HepG2 (cell line): ENCODE measurements around the gene RHBDL1. TPM values are rescaled to one million over a fixed set of nuclear protein-coding genes. Genes with fewer than 3 reads are reported as not detected.

Source experiments
- ARHGAP35 ChIP-seq: sonication (generic); formaldehyde crosslinking; IDR thresholded peaks from 2 replicates; pipeline ENCODE4 v1.9.0; 2022; ENCODE audit warnings: mild to moderate bottlenecking, inconsistent platforms, moderate library complexity, missing genetic modification reagents, borderline replicate concordance
- ATF7 ChIP-seq, 2 experiments: fragments of 450-650 bp in 1 of 2; sonication (generic) in 1 of 2; formaldehyde crosslinking in 1 of 2; IDR thresholded peaks; 2 replicates each; pipeline versions ENCODE4 v1.4.0 to v1.6.1; 2016 to 2020; ENCODE audit warnings: antibody characterized with exemption in 1 of 2, mild to moderate bottlenecking in 1 of 2, missing genetic modification reagents in 1 of 2
- ISX ChIP-seq: sonication (generic); formaldehyde crosslinking; conservative IDR thresholded peaks from 2 replicates; pipeline ENCODE4 v1.5.0; 2020; ENCODE audit warnings: missing genetic modification reagents
- LCORL ChIP-seq, 2 experiments: fragments of 450-650 bp in 1 of 2; sonication (generic) in 1 of 2; formaldehyde crosslinking in 1 of 2; IDR thresholded peaks; 2 replicates each; pipeline versions ENCODE4 v1.5.0 to v1.6.1; 2017 to 2020; ENCODE audit warnings: antibody characterized with exemption in 1 of 2, missing genetic modification reagents in 1 of 2
- PITX1 ChIP-seq: sonication (generic); formaldehyde crosslinking; IDR thresholded peaks from 2 replicates; pipeline ENCODE4 v1.5.1; 2020; ENCODE audit warnings: mild to moderate bottlenecking, missing genetic modification reagents
- POGZ ChIP-seq: sonication (generic); formaldehyde crosslinking; IDR thresholded peaks from 2 replicates; pipeline ENCODE4 v1.4.0; 2020; ENCODE audit warnings: mild to moderate bottlenecking, missing genetic modification reagents
- PRPF4 ChIP-seq: fragments of 200-400 bp; formaldehyde crosslinking; IDR thresholded peaks from 2 replicates; pipeline ENCODE4 v1.6.1; 2016; ENCODE audit warnings: low read length, low read depth; ENCODE audit not compliant: poor library complexity, severe bottlenecking
- RFX3 ChIP-seq: IDR thresholded peaks from 2 replicates; pipeline ENCODE4 v1.6.1; 2016; ENCODE audit warnings: missing biosample characterization, missing genetic modification reagents
- SALL1 ChIP-seq: sonication (generic); formaldehyde crosslinking; IDR thresholded peaks from 2 replicates; pipeline ENCODE4 v1.8.0; 2022; ENCODE audit warnings: mild to moderate bottlenecking, missing genetic modification reagents
- SRSF9 ChIP-seq: fragments of 200-400 bp; formaldehyde crosslinking; IDR thresholded peaks from 2 replicates; pipeline ENCODE4 v1.6.1; 2018; ENCODE audit warnings: borderline replicate concordance, mild to moderate bottlenecking, low read depth, low read length; ENCODE audit not compliant: insufficient read depth, poor library complexity, severe bottlenecking
- ZBTB43 ChIP-seq: sonication (generic); formaldehyde crosslinking; conservative IDR thresholded peaks from 2 replicates; pipeline ENCODE4 v1.4.0; 2020; ENCODE audit warnings: missing genetic modification reagents
- ZMAT3 ChIP-seq: sonication (generic); formaldehyde crosslinking; conservative IDR thresholded peaks from 2 replicates; pipeline ENCODE4 v1.7.0; 2021; ENCODE audit warnings: missing genetic modification reagents
- ZNF24 ChIP-seq: fragments of 450-650 bp; IDR thresholded peaks from 2 replicates; pipeline ENCODE4 v1.6.1; 2017; ENCODE audit warnings: antibody characterized with exemption, mild to moderate bottlenecking
- ZNF281 ChIP-seq: sonication (generic); formaldehyde crosslinking; IDR thresholded peaks from 2 replicates; pipeline ENCODE4 v1.4.0; 2020; ENCODE audit warnings: missing genetic modification reagents, borderline replicate concordance
- ZNF3 ChIP-seq: IDR thresholded peaks from 2 replicates; pipeline ENCODE4 v1.7.0; 2017; ENCODE audit warnings: inconsistent platforms
- ZNF446 ChIP-seq: sonication (generic); formaldehyde crosslinking; IDR thresholded peaks from 2 replicates; pipeline ENCODE4 v1.5.0; 2020; ENCODE audit warnings: mild to moderate bottlenecking, missing genetic modification reagents
- ZNF761 ChIP-seq: sonication (generic); formaldehyde crosslinking; conservative IDR thresholded peaks from 2 replicates; pipeline ENCODE4 v1.4.0; 2020; ENCODE audit warnings: mild to moderate bottlenecking, missing genetic modification reagents
- ZNF766 ChIP-seq: sonication (generic); formaldehyde crosslinking; IDR thresholded peaks from 2 replicates; pipeline ENCODE4 v1.5.0; 2020; ENCODE audit warnings: missing genetic modification reagents, borderline replicate concordance
- polyA plus RNA-seq, 8 experiments: library from polyadenylated mRNA; depleted of rRNA in 3 of 8; stranded (reverse) in 7 of 8; unstranded in 1 of 8; fragments of >200 nt; fragmentation: Illumina TruSeq in 4 of 8; extraction: Trizol in 4 of 8; gene quantifications; 2 replicates each; pipeline versions ENCODE4 v1.2.1 to v1.2.3, GENCODE V29; 2011 to 2016; ENCODE audit warnings: low read depth in 4 of 8, missing spikeins in 1 of 8, mixed read lengths in 1 of 8; ENCODE audit not compliant: insufficient read depth in 1 of 8
- total RNA-seq, 5 experiments: library from RNA; depleted of rRNA; stranded (reverse); fragments of >200 nt; fragmentation: Illumina TruSeq; extraction: Trizol; gene quantifications; 2 replicates each; pipeline ENCODE4 v1.2.3, GENCODE V29; 2016; ENCODE audit warnings: low read depth in 1 of 5
- TF ChIP-seq, protein P1 (sequence below): sonication (generic); formaldehyde crosslinking; conservative IDR thresholded peaks from 2 replicates; pipeline ENCODE4 v1.8.0; 2022; ENCODE audit warnings: low read depth, missing genetic modification reagents

Gene RHBDL1
- total and polyA plus RNA-seq, 2 of the 13 experiments (the other 11 are each of a cell fraction or from before 2014, with no cell fraction given), result 1.8 to 3.8 TPM

DNA sequence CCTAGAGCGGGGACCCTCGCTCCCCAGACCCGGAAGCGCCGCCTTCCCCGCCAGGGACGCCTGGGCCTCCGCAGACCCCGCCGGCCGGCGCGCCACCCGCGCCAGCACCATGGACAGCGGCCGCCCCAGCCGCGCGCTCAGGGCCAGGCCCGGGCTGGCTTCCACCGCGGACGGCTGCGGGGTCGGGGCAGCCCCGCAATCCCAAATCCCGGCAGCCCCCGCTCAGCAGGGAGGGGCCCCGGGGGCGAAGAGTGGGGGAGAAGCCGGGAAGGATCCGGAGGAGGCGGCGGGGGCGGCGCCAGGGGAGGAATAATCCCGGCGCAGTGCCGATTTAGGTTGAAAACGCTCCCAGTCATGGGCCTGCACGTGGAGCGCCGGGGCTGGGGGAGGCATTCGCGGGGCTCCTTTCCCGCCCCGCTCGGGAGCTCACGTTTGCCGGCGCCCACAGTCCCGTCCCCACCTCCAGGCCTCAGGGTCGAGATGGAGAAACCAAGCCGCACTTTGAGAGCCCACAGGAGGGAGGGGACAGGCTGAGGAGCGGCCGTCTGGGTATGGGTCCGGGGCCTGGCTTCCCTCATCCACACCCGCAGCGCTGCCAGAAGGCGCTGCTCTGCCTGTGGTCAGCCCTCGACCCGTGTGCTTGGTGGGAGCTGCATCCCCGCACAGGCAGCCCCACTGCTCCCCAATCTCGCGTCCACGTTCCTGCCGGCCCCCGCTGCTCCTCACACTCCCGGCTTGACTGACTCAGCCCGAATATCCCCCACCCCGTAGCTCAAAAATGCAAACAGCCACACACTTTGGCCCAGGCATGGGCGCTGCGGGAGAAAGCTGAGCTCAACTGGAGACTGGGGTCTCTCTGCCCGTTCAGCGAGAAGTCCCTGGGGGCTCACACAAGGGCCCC lies 25.5 kb downstream of the RHBDL1 start (continued):
- TF ChIP-seq ZNF281 (peak; percentile 47; the same call in 1 of the 2 replicates), ZNF766 (peak; percentile 73; the same call in 1 of the 2 replicates), ZMAT3 (CRISPR knock-in tag) (peak; percentile 75; the same call in 1 of the 2 replicates), ISX (CRISPR knock-in tag) (0 out of 2 replicates have a peak, but pooled peaks have one; percentile 76), SRSF9 (no peak), PITX1 (CRISPR knock-in tag) (no peak), ZNF3 (CRISPR knock-in tag) (no peak), POGZ (no peak), ZNF446 (peak; percentile 97; the same call in 1 of the 2 replicates), SALL1 (peak; percentile 87), ARHGAP35 (no peak), LCORL (IDR thresholded peaks at IDR 0.05) (no peak), LCORL (CRISPR knock-in tag; IDR thresholded peaks at IDR 0.05) (no peak), ZBTB43 (CRISPR knock-in tag) (peak; percentile 89), PRPF4 (no peak), RFX3 (CRISPR knock-in tag) (no peak), ZNF761 (CRISPR knock-in tag) (peak; percentile 75; the same call in 1 of the 2 replicates), ATF7 (IDR thresholded peaks at IDR 0.05) (no peak), ATF7 (CRISPR knock-in tag; IDR thresholded peaks at IDR 0.05) (no peak), ZNF24 (no peak)
- TF ChIP-seq, protein P1, sequence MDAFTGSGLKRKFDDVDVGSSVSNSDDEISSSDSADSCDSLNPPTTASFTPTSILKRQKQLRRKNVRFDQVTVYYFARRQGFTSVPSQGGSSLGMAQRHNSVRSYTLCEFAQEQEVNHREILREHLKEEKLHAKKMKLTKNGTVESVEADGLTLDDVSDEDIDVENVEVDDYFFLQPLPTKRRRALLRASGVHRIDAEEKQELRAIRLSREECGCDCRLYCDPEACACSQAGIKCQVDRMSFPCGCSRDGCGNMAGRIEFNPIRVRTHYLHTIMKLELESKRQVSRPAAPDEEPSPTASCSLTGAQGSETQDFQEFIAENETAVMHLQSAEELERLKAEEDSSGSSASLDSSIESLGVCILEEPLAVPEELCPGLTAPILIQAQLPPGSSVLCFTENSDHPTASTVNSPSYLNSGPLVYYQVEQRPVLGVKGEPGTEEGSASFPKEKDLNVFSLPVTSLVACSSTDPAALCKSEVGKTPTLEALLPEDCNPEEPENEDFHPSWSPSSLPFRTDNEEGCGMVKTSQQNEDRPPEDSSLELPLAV (CRISPR knock-in tag), result peak; percentile 84; the same call in 1 of the 2 replicates
